Stimulated activated CD8-positive, alpha-beta memory T cell treated with anti-CD3 and anti-CD28 coated beads, Interleukin-12 subunit alpha, Interleukin-12 subunit beta, amount 100 ng/mL, for 4 hours (primary cell): ENCODE results near the gene DOCK1.

Experiments used
- DNase-seq: peaks from one replicate; pipeline ENCODE4 v3.0.0-alpha.2; 2020; ENCODE audit warnings: low read depth

The DOCK1 gene

GRCh38 chr10:127315888-127316287, 410.7 kb downstream of the DOCK1 start:
- DNase-seq = no peak

- no peak for DNase-seq
These were observed 413.2 kb downstream of the DOCK1 start for GRCh38 chr10:127318396-127318795.

DNA sequence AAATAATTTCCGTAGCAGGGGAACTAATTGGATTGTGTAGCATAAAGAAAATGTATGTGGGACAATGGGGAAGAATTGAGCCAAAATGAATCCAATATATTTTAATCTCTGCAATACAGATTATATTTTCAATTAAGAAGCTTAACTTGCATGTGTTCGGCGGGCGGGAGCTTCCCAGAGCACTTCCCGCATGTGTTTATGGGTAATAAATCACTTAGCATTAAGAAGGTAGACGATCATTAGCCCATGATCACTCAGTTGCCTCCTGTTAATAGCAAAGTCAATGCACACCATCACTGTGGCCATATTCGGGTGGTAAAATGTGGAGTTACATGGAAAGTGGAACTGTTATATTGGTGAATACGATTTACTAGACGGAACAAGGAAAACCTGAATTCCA, 414.0 kb downstream of the DOCK1 start:
- no peak for DNase-seq

- no peak for DNase-seq
These were observed 414.5 kb downstream of the DOCK1 start for GRCh38 chr10:127319691-127320090.

- no peak for DNase-seq
These were observed 414.9 kb downstream of the DOCK1 start for GRCh38 chr10:127320176-127320575.

GRCh38 chr10:127322286-127322685, 417.1 kb downstream of the DOCK1 start:
- no peak for DNase-seq

DNA sequence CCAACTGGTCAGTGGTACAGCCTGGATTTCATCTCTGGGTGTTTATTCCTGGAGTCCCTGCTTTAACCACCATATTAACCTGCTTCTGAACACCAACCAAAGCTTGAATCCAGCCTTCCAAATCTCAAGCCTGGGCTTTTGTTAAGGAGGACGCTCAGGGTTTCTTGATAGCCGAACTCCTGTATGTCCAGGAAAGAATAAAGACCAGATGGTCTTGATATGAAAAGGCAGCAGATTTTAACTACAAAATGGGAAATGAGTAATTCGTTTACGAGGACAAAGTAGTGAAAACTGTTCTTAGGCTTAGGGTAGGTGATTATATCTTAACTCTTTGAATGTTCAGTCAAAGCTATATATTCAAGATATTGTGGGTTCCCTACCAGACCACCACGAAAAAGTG, 420.3 kb downstream of the DOCK1 start:
- no peak for DNase-seq

GRCh38 chr10:127326883-127327282, 421.7 kb downstream of the DOCK1 start:
- no peak for DNase-seq

DNA sequence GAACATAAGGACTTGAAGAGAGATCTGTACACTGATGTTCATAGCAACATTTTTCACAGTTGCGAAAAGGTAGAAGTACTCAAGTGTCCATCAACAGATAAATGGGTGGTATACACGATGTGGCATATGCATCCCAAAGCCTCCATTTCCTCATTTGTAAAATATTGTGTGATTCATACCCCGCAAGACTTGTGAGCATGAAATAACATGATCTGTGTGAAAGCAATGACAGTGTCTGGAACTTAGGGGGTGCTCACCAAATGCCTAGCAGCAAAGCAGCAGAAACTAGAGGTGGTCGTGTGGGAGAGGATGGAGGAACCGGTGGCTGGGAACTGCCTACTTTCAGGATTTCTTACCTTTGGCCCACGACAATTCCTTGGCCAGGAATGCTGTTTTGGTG, 426.5 kb downstream of the DOCK1 start:
- DNase-seq = no peak

GRCh38 chr10:127332631-127333030, 427.4 kb downstream of the DOCK1 start:
- DNase-seq = no peak

- no peak for DNase-seq
These were observed 432.6 kb downstream of the DOCK1 start for GRCh38 chr10:127337801-127338200.

DNA sequence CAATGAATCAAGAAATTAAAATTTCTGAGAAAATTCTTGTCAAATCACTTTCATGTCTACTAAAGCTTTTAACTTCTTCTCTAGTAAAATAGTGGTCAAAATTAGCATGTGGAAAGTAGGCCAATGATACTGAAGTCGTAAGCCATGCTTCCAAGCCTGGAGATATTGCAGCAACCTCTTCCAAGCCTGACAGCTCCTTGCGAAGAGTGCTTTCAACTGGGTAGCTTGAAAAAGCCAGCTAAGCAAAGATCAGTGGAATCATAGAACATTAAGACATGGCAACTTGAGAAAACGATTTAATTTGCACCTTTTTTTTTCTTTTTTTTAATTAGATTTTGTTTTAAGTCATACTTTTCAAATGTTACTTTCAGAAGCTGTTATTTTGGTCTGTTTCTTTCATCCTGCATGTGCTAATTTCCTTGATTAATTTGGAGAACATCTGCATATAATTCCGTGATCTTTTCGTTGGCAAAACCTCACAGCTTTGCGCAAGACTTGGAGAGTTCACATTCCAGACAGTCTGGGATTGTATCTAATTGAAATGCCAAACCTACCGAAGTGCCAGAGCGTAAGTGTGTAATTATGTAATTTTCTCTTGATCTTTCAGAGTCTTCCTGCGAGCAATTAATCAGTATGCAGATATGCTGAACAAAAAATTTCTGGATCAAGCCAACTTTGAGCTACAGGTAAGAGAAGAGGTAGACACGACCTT, 433.3 kb downstream of the DOCK1 start:
- DNase-seq = no peak

GRCh38 chr10:127343821-127344220, 438.6 kb downstream of the DOCK1 start:
- DNase-seq = no peak

- no peak for DNase-seq
These were observed 439.1 kb downstream of the DOCK1 start for GRCh38 chr10:127344346-127344745.

DNA sequence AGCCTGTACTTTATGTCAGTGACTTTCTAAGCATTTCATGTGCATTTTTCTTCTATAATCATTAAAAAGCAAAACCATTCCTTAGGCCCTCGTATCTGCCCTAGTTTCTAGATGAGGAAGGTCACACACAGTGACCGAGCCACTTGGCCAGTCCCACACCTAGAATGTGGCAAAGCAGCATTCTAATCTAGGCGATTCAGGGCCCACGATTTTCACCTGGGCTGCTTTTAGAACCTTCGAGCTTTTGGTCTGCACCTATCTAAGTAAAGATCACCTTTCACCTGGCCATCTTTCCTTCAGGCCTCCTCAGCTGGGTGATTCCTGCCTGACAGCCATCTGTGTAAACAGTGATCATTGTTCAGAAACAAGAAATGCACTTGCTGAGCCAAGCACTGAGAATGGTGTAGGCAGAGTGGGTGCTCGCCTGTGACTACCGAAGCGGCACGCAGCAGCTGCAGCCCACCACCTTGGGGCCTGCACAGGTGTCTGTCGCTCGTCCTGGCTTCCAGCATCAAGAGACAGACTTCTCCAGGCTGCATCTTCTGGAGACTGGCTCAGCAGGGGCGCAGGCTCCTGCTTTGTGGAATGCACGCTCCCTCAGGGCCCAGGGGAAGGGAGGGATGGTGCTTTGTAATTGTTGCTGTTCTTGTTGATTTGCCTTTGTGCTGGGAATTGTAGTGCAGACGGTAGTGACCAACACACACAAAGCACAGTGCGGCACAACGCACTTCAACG, 440.2 kb downstream of the DOCK1 start:
- DNase-seq = no peak

- DNase-seq = no peak
These were observed 441.4 kb downstream of the DOCK1 start for GRCh38 chr10:127346604-127347003.

DNA sequence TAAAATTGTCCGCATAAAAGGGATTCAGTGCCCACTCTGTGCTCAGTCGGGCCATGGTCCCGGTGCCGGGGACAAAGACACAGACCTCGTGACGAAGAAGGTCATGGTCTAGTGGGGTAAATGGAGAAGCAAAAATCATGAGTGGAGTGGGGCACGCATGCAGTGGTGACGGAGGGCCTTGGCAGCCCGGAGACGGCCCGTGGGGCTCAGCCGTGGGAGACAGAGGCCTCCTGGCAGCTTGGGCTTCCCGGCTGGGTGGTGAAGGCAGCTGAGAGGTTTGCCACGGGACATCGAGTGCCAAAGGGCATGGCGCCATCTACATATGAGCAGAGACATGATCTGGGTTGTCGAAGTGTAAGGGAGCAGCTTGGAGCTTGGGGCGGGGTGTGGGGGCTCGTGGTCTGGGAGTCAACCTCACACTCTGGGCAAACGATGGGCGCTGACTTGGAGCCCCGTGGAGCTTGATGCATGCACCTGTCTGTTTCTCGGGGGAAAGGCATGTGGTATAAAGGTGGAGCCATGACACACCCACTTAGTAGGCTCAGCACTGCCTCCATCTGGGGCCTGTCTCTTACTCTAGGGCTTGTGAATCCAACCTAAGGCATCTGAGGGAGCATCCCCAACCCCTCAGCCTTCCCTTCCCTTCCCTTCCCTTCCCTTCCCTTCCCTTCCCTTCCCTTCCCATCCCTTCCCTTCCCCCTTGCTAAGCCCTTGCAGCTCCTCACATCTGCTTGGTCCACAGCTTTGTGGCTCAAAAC, 442.2 kb downstream of the DOCK1 start:
- no peak for DNase-seq

GRCh38 chr10:127349737-127350136, 444.5 kb downstream of the DOCK1 start:
- DNase-seq = no peak

GRCh38 chr10:127351542-127351941, 446.3 kb downstream of the DOCK1 start:
- no peak for DNase-seq

GRCh38 chr10:127353544-127353943, 448.3 kb downstream of the DOCK1 start:
- DNase-seq = no peak

GRCh38 chr10:127354255-127354654, 449.0 kb downstream of the DOCK1 start:
- no peak for DNase-seq

GRCh38 chr10:127354992-127355391, 449.8 kb downstream of the DOCK1 start:
- DNase-seq = no peak

DNA sequence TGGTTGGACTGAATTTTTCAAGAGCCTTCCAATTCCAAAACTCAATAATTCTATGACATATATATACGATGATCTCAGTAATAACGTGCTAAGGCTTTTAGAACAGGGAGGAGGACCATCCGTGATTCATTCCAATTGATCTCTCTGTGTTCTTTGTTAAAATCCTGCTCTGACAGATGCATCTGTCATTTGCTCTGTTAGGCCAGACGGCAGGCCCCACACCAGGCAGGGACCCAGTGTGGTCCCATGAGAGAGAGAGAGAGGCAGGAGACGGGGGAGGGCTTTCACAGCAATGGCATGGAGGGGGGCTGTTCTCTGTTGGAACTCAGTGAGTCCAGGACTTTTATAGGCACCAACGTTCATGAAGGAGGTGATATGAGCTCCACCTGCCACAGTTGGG, 451.1 kb downstream of the DOCK1 start:
- no peak for DNase-seq
